ENCODE results near the gene URGCP. TPM values are rescaled to one million over a fixed set of nuclear protein-coding genes. Genes with fewer than 3 reads are reported as not detected.

URGCP gene
- total RNA-seq, 1 experiment from 2014 or later: 30.7 TPM

- Mint-ChIP-seq H3K36me3 (ENCODE audit: insufficient read depth in 1 of 3, low read depth in 3 of 3) (no peaks in the 10 kb centered on the region; a peak in 2 of 7 replicates), H3K4me1 (peaks cover 2 to 4% of the 10 kb centered on the region in 2 experiments; a peak in 2 of 4 replicates), H3K9me3 (no peaks in the 10 kb centered on the region; a peak in 2 of 5 replicates), H3K4me3 (no peak overlapping the region), H3K27me3 (ENCODE audit: low read depth) (no peaks in the 10 kb centered on the region), H3K27ac (no peak overlapping the region; a peak in 1 of 7 replicates)
- Histone ChIP-seq H3K27ac (ENCODE audit: insufficient read length, low read depth, low read length) (no peak overlapping the region), H2BK120ac (ENCODE audit: low read depth, low read length, poor library complexity, severe bottlenecking) (no peak overlapping the region), H3K56ac (ENCODE audit: insufficient read length, low read depth, low read length) (no peak overlapping the region), H4K91ac (ENCODE audit: insufficient read length, low read depth, low read length) (no peak overlapping the region), H3K9me3 (ENCODE audit: control insufficient read depth, low read depth, low read length) (no peaks in the 10 kb centered on the region), H3K79me1 (ENCODE audit: insufficient read depth, low read depth, low read length, poor library complexity, severe bottlenecking) (no peaks in the 10 kb centered on the region), H3K18ac (ENCODE audit: insufficient read length, low read depth, low read length) (no peak overlapping the region), H4K8ac (replicated peaks; ENCODE audit: insufficient read length, low read depth, low read length) (no peak overlapping the region), H3K9ac (ENCODE audit: extremely low read depth, insufficient read length, low read length) (no peak overlapping the region), H3K14ac (ENCODE audit: insufficient read depth, low read length) (no peak overlapping the region), H3K23me2 (ENCODE audit: insufficient read length, low read depth, low read length, poor library complexity, severe bottlenecking) (no peaks in the 10 kb centered on the region), H4K20me1 (ENCODE audit: control insufficient read depth, insufficient read depth, insufficient read length) (no peaks in the 10 kb centered on the region), H3K23ac (ENCODE audit: insufficient read length, low read depth, low read length) (no peak overlapping the region), H2BK5ac (ENCODE audit: insufficient read length, low read length) (no peak overlapping the region), H3K4me1 (ENCODE audit: insufficient read depth, low read length) (no peaks in the 10 kb centered on the region), H3T11ph (ENCODE audit: low read length) (no peak overlapping the region), H3K4me2 (ENCODE audit: insufficient read depth, insufficient read length, low read length) (no peak overlapping the region), H3K79me2 (ENCODE audit: insufficient read depth, low read length) (no peaks in the 10 kb centered on the region), H4K5ac (ENCODE audit: insufficient read length, low read depth, low read length) (no peak overlapping the region), H3K27me3 (ENCODE audit: insufficient read depth, low read length) (no peaks in the 10 kb centered on the region), H2AK5ac (ENCODE audit: insufficient read length, low read length) (no peak overlapping the region), H2BK12ac (ENCODE audit: insufficient read length, low read depth, low read length) (no peak overlapping the region), H2BK20ac (ENCODE audit: low read depth, low read length, poor library complexity, severe bottlenecking) (no peak overlapping the region), H2AFZ (ENCODE audit: low read length) (no peak overlapping the region), H2BK15ac (ENCODE audit: low read depth, low read length) (no peak overlapping the region), H3K4ac (ENCODE audit: low read depth, low read length) (no peak overlapping the region)
- TF ChIP-seq CTCF (conservative IDR thresholded peaks at IDR 0.05): no peak
- no CpG with 5 or more reads among the region's 2 CpGs for WGBS (ENCODE audit: extremely low coverage, insufficient read length, low lambda C conversion rate)
- DNase-seq: no peak
Measured at GRCh38 chr7:43849047-43849446, 57.3 kb downstream of the URGCP start.

Measured in H9 (cell line).